ENCODE data around the gene NEK11. TPM values are rescaled to one million over a fixed set of nuclear protein-coding genes. Genes with fewer than 3 reads are reported as not detected.
A peak's percentile ranks its signal among the peaks of the same experiment; 100 is the strongest.

Gene NEK11
- total and polyA plus RNA-seq, 9 of the 15 experiments (the other 6 are each of a cell fraction or from before 2014, with no cell fraction given), result 0.28 to 1.5 (median 0.87) TPM

DNA sequence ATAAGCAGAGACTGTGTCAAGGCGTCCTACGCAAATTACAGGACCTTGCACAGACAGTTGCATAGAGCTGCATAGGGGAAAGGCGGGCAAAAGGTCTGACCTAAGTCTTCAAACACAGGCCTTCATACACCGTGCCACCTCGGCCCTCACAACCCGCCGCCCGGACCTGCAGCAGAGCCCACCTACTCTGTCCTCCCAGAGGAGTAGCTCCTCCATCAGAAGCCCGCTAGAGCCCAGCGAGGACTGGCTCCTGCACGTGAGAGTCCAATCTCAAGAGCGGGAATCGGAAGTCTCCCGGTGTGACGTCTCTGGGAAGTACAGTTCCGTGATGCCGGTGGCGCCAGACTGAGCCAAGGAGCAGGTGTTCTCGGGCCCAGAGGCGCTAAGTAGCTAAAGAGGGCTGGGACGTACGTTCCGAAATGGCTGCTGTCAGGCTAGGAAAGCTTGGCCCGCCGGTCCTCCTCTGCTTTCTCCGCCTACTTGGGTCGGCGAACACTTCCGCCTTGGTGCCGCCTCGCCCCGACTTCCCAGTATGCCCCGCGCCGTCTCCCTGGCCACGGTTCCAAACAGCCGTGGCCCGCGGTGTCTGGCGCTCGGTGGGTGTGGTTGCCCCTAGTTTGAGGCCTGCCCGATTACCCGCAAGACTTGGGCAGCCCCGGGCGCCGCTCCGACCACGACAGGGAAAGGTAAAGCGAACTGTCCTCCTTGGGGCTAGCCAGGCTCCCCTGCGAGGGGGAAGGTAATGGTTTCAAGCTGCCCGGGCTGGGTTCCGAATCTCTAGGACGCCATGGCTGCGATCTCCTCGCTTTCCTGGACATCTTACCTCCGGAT, at the start of gene NEK11, which contains the start of gene ASTE1 (continued):
- TF ChIP-seq, protein P1, sequence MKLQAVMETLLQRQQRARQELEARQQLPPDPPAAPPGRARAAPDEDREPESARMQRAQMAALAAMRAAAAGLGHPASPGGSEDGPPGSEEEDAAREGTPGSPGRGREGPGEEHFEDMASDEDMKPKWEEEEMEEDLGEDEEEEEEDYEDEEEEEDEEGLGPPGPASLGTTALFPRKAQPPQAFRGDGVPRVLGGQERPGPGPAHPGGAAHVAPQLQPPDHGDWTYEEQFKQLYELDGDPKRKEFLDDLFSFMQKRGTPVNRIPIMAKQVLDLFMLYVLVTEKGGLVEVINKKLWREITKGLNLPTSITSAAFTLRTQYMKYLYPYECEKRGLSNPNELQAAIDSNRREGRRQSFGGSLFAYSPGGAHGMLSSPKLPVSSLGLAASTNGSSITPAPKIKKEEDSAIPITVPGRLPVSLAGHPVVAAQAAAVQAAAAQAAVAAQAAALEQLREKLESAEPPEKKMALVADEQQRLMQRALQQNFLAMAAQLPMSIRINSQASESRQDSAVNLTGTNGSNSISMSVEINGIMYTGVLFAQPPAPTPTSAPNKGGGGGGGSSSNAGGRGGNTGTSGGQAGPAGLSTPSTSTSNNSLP (IDR thresholded peaks at IDR 0.05; ENCODE audit: borderline replicate concordance, low read depth, low read length), result no peak
- TF ChIP-seq EHMT2 (IDR thresholded peaks at IDR 0.05), result no peak
- TF ChIP-seq ZNF197 (CRISPR knock-in tag; IDR thresholded peaks at IDR 0.05; ENCODE audit: low read depth), result 0 out of 2 replicates have a peak, but pooled peaks have one; percentile 35
- TF ChIP-seq ELF2 (CRISPR knock-in tag; IDR thresholded peaks at IDR 0.05), result peak; percentile 84
- no peak for TF ChIP-seq RCOR1 (IDR thresholded peaks at IDR 0.05; ENCODE audit: borderline replicate concordance in 1 of 2, low read depth in 2 of 2, low read length in 2 of 2)
- TF ChIP-seq GABPA (tag; conservative IDR thresholded peaks at IDR 0.05; ENCODE audit: low read depth), result peak; percentile 77
- TF ChIP-seq RBM15 (IDR thresholded peaks at IDR 0.05; ENCODE audit: insufficient read depth, low read length), result no peak
- peak; percentile 16; the same call in 1 of the 2 replicates for TF ChIP-seq JUN (IDR thresholded peaks at IDR 0.05; ENCODE audit: borderline replicate concordance, low read depth, low read length)
- TF ChIP-seq JUN (CRISPR knock-in tag; IDR thresholded peaks at IDR 0.05; ENCODE audit: borderline replicate concordance), result no peak
- TF ChIP-seq HEY1 (CRISPR knock-in tag; IDR thresholded peaks at IDR 0.05; ENCODE audit: borderline replicate concordance), result no peak
- TF ChIP-seq ZBTB8A (IDR thresholded peaks at IDR 0.05; ENCODE audit: partially characterized antibody), result no peak
- TF ChIP-seq TEAD4 (IDR thresholded peaks at IDR 0.05; ENCODE audit: low read length), result no peak
- no peak for TF ChIP-seq TEAD4 (CRISPR knock-in tag; IDR thresholded peaks at IDR 0.05; ENCODE audit: borderline replicate concordance)
- TF ChIP-seq ZFP30 (CRISPR knock-in tag; IDR thresholded peaks at IDR 0.05; ENCODE audit: borderline replicate concordance), result no peak
- no peak; the same call in 1 of the 2 replicates for TF ChIP-seq CTBP1 (IDR thresholded peaks at IDR 0.05; ENCODE audit: borderline replicate concordance)
- no peak for TF ChIP-seq CBX1 (IDR thresholded peaks at IDR 0.05; ENCODE audit: low read depth)
- peak in 1 of 3 experiments; percentile 82 for TF ChIP-seq YY1 (IDR thresholded peaks at IDR 0.05; ENCODE audit: borderline replicate concordance in 1 of 3, control insufficient read depth in 1 of 3, extremely low read depth in 1 of 3, insufficient read depth in 3 of 3, insufficient read length in 1 of 3, insufficient replicate concordance in 2 of 3, low read depth in 1 of 3, low read length in 2 of 3)
- no peak for TF ChIP-seq TEAD2 (tag; IDR thresholded peaks at IDR 0.05)
- TF ChIP-seq PHF20 (IDR thresholded peaks at IDR 0.05; ENCODE audit: partially characterized antibody), result peak; percentile 56
- TF ChIP-seq MTA1 (IDR thresholded peaks at IDR 0.05; ENCODE audit: borderline replicate concordance), result no peak
- peak; percentile 41 for TF ChIP-seq TAF1 (IDR thresholded peaks at IDR 0.05; ENCODE audit: control insufficient read depth, extremely low read depth, insufficient read depth, low read length, severe bottlenecking)
- TF ChIP-seq, protein P2, sequence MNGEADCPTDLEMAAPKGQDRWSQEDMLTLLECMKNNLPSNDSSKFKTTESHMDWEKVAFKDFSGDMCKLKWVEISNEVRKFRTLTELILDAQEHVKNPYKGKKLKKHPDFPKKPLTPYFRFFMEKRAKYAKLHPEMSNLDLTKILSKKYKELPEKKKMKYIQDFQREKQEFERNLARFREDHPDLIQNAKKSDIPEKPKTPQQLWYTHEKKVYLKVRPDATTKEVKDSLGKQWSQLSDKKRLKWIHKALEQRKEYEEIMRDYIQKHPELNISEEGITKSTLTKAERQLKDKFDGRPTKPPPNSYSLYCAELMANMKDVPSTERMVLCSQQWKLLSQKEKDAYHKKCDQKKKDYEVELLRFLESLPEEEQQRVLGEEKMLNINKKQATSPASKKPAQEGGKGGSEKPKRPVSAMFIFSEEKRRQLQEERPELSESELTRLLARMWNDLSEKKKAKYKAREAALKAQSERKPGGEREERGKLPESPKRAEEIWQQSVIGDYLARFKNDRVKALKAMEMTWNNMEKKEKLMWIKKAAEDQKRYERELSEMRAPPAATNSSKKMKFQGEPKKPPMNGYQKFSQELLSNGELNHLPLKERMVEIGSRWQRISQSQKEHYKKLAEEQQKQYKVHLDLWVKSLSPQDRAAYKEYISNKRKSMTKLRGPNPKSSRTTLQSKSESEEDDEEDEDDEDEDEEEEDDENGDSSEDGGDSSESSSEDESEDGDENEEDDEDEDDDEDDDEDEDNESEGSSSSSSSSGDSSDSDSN (IDR thresholded peaks at IDR 0.05; ENCODE audit: borderline replicate concordance in 1 of 2, low read depth in 2 of 2, low read length in 2 of 2), result no peak
